HCT116 (cell line): ENCODE measurements around the gene MUC4. TPM values are rescaled to one million over a fixed set of nuclear protein-coding genes. Genes with fewer than 3 reads are reported as not detected.
A peak's percentile ranks its signal among the peaks of the same experiment; 100 is the strongest.

Source experiments
- ATAC-seq: fragments of 200-7000 bp; cut with Tn5 transposase; 2 replicates; pipeline ENCODE4 v1.9.1; 2020; ENCODE audit warnings: mild to moderate bottlenecking, moderate library complexity
- BruUV-seq: library from RNA; stranded (reverse); fragments of 400-500 nt; replicated peaks from 2 replicates; lab custom pipeline; 2021; lab: Mats Ljungman, UMichigan
- CTCF ChIA-PET: fragments of 300-600 bp; sonication (Branson Sonifier 250); formaldehyde crosslinking; loops from one replicate; lab custom pipeline; 2021; ENCODE audit warnings: antibody characterized with exemption; lab: Charles Lee
- POLR2A ChIA-PET: fragments of 300-600, 350-600 bp; sonication (Branson Sonifier 250); formaldehyde crosslinking; loops from one replicate; lab custom pipeline; 2021; ENCODE audit warnings: antibody characterized with exemption; lab: Charles Lee
- RAD21 ChIA-PET, 2 experiments: fragments of 300-600 bp; sonication (Branson Sonifier 250); formaldehyde crosslinking; loops; one replicate each; lab custom pipeline; 2023; ENCODE audit warnings: low total read pairs in 2 of 2; ENCODE audit not compliant: uncharacterized antibody in 2 of 2, unreplicated experiment in 2 of 2, low non-redundant PET in 1 of 2; lab: Charles Lee
- DNase-seq: peaks from one replicate; pipeline ENCODE4 v3.0.0-alpha.2; 2010; ENCODE audit warnings: low read depth, low spot score
- H2AFZ ChIP-seq: fragments of 200-600 bp; shearing (Covaris generic), sonication (generic); 2 replicates; pipeline ENCODE4 v1.6.1; 2017; ENCODE audit warnings: low read depth, mixed run types, mixed read lengths, antibody characterized with exemption, low read length; ENCODE audit not compliant: poor library complexity, severe bottlenecking
- H3K27ac ChIP-seq: 2 replicates; pipeline ENCODE4 v1.5.1; 2012; ENCODE audit warnings: low read depth, low read length
- H3K27me3 ChIP-seq: fragments of 200-600 bp; sonication (generic); 2 replicates; pipeline ENCODE4 v1.6.1; 2016; ENCODE audit warnings: mixed run types, low read length, mixed read lengths; ENCODE audit not compliant: insufficient read depth
- H3K36me3 ChIP-seq, 2 experiments: fragments of 200-500 bp in 1 of 2; fragments of 200-600 bp in 1 of 2; sonication (Bioruptor generic) in 1 of 2; sonication (generic) in 1 of 2; 2 replicates each; pipeline versions ENCODE4 v1.5.1 to v1.6.1; 2014 to 2016; ENCODE audit warnings: low read length in 2 of 2, inconsistent platforms in 1 of 2, mixed read lengths in 1 of 2, mixed run types in 1 of 2; ENCODE audit not compliant: insufficient read depth in 2 of 2, control insufficient read depth in 1 of 2
- H3K4me1 ChIP-seq, 2 experiments: fragments of 200-600 bp in 1 of 2; sonication (generic) in 1 of 2; 2 replicates each; pipeline versions ENCODE4 v1.5.1 to v1.6.1; 2012 to 2017; ENCODE audit warnings: low read length in 2 of 2, inconsistent platforms in 1 of 2, mild to moderate bottlenecking in 1 of 2, mixed read lengths in 1 of 2, mixed run types in 1 of 2, moderate library complexity in 1 of 2; ENCODE audit not compliant: insufficient read depth in 2 of 2, control insufficient read depth in 1 of 2
- H3K4me2 ChIP-seq: fragments of 200-600 bp; sonication (generic); 2 replicates; pipeline ENCODE4 v1.6.1; 2017; ENCODE audit warnings: mixed run types, low read length, mixed read lengths
- H3K4me3 ChIP-seq, 2 experiments: fragments of 200-600 bp in 1 of 2; sonication (generic) in 1 of 2; replicated peaks in 1 of 2; 2 replicates each; pipeline ENCODE4 v1.5.1; 2011 to 2016; ENCODE audit warnings: low read length in 2 of 2, control low read depth in 1 of 2, low read depth in 1 of 2, mild to moderate bottlenecking in 1 of 2, mixed read lengths in 1 of 2, mixed run types in 1 of 2
- H3K79me2 ChIP-seq: fragments of 200-600 bp; sonication (generic); 2 replicates; pipeline ENCODE4 v1.6.1; 2017; ENCODE audit warnings: mild to moderate bottlenecking, mixed run types, low read length, moderate library complexity, mixed read lengths; ENCODE audit not compliant: insufficient read depth
- H3K9ac ChIP-seq: fragments of 200-600 bp; sonication (generic); 2 replicates; pipeline ENCODE4 v1.6.1; 2016; ENCODE audit warnings: low read length, mixed read lengths
- H3K9me2 ChIP-seq: fragments of 200-600 bp; sonication (generic), shearing (Covaris generic); 2 replicates; pipeline ENCODE4 v1.6.1; 2017; ENCODE audit warnings: mixed run types, mild to moderate bottlenecking, moderate library complexity; ENCODE audit not compliant: insufficient read depth
- H3K9me3 ChIP-seq, 2 experiments: fragments of 200-500 bp in 1 of 2; fragments of 200-600 bp in 1 of 2; sonication (Bioruptor generic) in 1 of 2; sonication (generic) in 1 of 2; 2 replicates each; pipeline ENCODE4 v1.6.1; 2014 to 2017; ENCODE audit warnings: low read length in 2 of 2, mixed read lengths in 2 of 2, inconsistent platforms in 1 of 2, low read depth in 1 of 2, mild to moderate bottlenecking in 1 of 2, mixed run types in 1 of 2, moderate library complexity in 1 of 2; ENCODE audit not compliant: control insufficient read depth in 1 of 2, insufficient read depth in 1 of 2
- H4K20me1 ChIP-seq: fragments of 200-600 bp; sonication (generic), shearing (Covaris generic); 2 replicates; pipeline ENCODE4 v1.6.1; 2017; ENCODE audit warnings: mixed run types, mild to moderate bottlenecking, moderate library complexity; ENCODE audit not compliant: insufficient read depth
- EGR1 ChIP-seq: IDR thresholded peaks from 2 replicates; pipeline ENCODE4 v1.6.1; 2012; ENCODE audit warnings: low read depth
- EZH2phosphoT487 ChIP-seq: fragments of 200-600 bp; IDR thresholded peaks from 2 replicates; pipeline ENCODE4 v1.6.1; 2018; ENCODE audit warnings: antibody characterized with exemption, borderline replicate concordance
- RAD21 ChIP-seq: IDR thresholded peaks from 2 replicates; pipeline ENCODE4 v1.6.1; 2012; ENCODE audit warnings: low read depth, mild to moderate bottlenecking
- SP1 ChIP-seq: IDR thresholded peaks from 2 replicates; pipeline ENCODE4 v1.6.1; 2012; ENCODE audit warnings: low read depth
- ZFX ChIP-seq: fragments of 450-650 bp; IDR thresholded peaks from 2 replicates; pipeline ENCODE4 v1.6.1; 2017
- intact Hi-C: fragments of 100-400 bp; cut with micrococcal nuclease; formaldehyde crosslinking; loops from 2 replicates; pipeline ENCODE4 v1.10.0; 2022
- total RNA-seq: library from RNA; stranded (reverse); gene quantifications from one replicate; pipeline ENCODE4 v1.2.1, GENCODE V29; 2021; ENCODE audit not compliant: unreplicated experiment
- TF ChIP-seq, protein P1 (sequence below): IDR thresholded peaks from 2 replicates; pipeline ENCODE4 v1.6.1; 2012; ENCODE audit warnings: low read depth

Gene MUC4
- total RNA-seq, 1 experiment from 2014 or later: 0.64 TPM

DNA sequence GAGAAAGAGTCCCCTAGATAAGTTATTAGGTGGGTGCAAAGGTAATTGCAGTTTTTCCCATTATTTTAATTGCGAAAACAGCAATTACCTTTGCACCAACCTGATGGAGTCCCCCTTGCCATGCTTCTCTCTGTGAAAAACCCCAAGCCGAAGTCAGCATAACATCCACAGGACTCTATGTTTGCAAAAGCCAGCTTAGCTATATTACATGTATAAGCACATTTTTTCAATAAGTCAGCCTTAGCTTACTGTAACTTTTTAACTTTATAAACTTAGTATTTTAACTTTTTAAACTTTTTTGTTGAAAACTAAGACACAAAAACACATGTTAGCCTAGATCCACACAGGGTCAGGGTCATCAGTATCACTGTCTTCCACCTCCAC lies 112.3 kb downstream of the MUC4 start (continued):
- TF ChIP-seq EGR1 (no peak), RAD21 (no peak), EZH2phosphoT487 (no peak)
- TF ChIP-seq, protein P1, sequence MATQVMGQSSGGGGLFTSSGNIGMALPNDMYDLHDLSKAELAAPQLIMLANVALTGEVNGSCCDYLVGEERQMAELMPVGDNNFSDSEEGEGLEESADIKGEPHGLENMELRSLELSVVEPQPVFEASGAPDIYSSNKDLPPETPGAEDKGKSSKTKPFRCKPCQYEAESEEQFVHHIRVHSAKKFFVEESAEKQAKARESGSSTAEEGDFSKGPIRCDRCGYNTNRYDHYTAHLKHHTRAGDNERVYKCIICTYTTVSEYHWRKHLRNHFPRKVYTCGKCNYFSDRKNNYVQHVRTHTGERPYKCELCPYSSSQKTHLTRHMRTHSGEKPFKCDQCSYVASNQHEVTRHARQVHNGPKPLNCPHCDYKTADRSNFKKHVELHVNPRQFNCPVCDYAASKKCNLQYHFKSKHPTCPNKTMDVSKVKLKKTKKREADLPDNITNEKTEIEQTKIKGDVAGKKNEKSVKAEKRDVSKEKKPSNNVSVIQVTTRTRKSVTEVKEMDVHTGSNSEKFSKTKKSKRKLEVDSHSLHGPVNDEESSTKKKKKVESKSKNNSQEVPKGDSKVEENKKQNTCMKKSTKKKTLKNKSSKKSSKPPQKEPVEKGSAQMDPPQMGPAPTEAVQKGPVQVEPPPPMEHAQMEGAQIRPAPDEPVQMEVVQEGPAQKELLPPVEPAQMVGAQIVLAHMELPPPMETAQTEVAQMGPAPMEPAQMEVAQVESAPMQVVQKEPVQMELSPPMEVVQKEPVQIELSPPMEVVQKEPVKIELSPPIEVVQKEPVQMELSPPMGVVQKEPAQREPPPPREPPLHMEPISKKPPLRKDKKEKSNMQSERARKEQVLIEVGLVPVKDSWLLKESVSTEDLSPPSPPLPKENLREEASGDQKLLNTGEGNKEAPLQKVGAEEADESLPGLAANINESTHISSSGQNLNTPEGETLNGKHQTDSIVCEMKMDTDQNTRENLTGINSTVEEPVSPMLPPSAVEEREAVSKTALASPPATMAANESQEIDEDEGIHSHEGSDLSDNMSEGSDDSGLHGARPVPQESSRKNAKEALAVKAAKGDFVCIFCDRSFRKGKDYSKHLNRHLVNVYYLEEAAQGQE: no peak

DNA sequence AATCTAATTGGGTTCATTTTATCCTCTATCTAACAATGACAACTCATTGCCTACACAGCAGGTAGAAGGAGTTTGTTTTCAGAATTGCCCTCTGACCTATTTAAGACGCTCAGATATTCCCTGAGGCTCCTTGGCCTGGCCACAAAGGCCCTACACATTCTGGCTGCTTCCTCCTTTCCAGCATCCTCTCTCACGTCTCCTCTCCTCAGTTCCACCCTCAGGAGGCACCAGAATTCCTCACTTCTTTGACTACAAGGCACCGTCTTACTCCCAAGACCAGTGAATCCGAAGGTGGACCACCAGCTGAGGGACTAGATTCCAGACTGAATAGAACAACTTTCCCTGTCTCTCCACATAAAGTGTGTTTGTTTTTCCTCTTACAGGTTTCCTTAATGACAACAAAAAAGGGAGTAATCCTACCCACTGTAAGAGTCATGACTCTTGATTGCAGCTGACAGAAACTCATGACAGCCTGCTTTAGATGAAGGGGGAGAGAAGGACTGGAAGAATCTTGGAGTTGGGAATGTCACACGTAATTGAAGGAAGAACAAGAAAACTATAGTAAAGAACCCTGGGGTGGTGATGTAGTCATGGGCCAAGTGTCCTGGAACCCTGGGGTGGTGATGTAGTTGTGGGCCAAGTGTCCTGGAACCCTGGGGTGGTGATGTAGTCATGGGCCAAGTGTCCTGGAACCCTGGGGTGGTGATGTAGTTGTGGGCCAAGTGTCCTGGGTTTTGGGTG lies 112.9 kb downstream of the MUC4 start:
- Histone ChIP-seq H3K9me2 (no peaks in the 10 kb centered on the region), H3K27ac (no peak overlapping the region), H3K9ac (no peak overlapping the region), H3K79me2 (no peaks in the 10 kb centered on the region), H3K4me3 (no peak overlapping the region), H3K27me3 (no peaks in the 10 kb centered on the region), H3K4me2 (no peak overlapping the region), H2AFZ (no peak overlapping the region), H3K9me3 (no peaks in the 10 kb centered on the region), H3K4me1 (peaks cover 0 to 17% of the 10 kb centered on the region in 2 experiments; a peak in 2 of 4 replicates), H4K20me1 (no peaks in the 10 kb centered on the region), H3K36me3 (peaks cover 0 to 3% of the 10 kb centered on the region in 2 experiments; a peak in 1 of 4 replicates)
- ChIA-PET CTCF (no interaction called here), RAD21 (no interaction called here), POLR2A (no interaction called here)
- ATAC-seq: no peak
- TSS peak; percentile 11 for BruUV-seq
- TF ChIP-seq SP1: peak; percentile 21; the same call in 1 of the 2 replicates
- no peak for TF ChIP-seq ZFX
- intact Hi-C loops: no loop called here
- no peak for DNase-seq
